WERI-Rb-1 (cell line): ENCODE data around the gene SELP.

Source experiments
- DNase-seq: peaks from one replicate; pipeline ENCODE4 v3.0.0-alpha.2; 2020
- H3K27ac ChIP-seq: fragments of 250-450 bp; sonication (Bioruptor Pico); 2 replicates; pipeline ENCODE4 v1.5.1; 2020; ENCODE audit warnings: mild to moderate bottlenecking, moderate library complexity
- H3K27me3 ChIP-seq: fragments of 250-450 bp; sonication (Bioruptor Pico); 2 replicates; pipeline ENCODE4 v1.5.1; 2021; ENCODE audit warnings: mild to moderate bottlenecking, low read depth, moderate library complexity; ENCODE audit not compliant: insufficient read depth, severe bottlenecking
- H3K36me3 ChIP-seq: fragments of 250-450 bp; sonication (Bioruptor Pico); 2 replicates; pipeline ENCODE4 v1.5.1; 2020; ENCODE audit warnings: mild to moderate bottlenecking, moderate library complexity
- H3K4me3 ChIP-seq: 2 replicates; pipeline ENCODE4 v1.5.1; 2011; ENCODE audit warnings: low read depth, mild to moderate bottlenecking, control low read depth, low read length
- H3K9me3 ChIP-seq: fragments of 250-450 bp; sonication (Bioruptor Pico); 2 replicates; pipeline ENCODE4 v1.5.1; 2021; ENCODE audit warnings: mild to moderate bottlenecking, moderate library complexity; ENCODE audit not compliant: severe bottlenecking
- TF ChIP-seq, protein P1 (sequence below): IDR thresholded peaks from 2 replicates; pipeline ENCODE4 v1.5.1; 2011; ENCODE audit warnings: low read depth, mild to moderate bottlenecking, control low read depth, inconsistent platforms, low read length

Gene SELP

DNA sequence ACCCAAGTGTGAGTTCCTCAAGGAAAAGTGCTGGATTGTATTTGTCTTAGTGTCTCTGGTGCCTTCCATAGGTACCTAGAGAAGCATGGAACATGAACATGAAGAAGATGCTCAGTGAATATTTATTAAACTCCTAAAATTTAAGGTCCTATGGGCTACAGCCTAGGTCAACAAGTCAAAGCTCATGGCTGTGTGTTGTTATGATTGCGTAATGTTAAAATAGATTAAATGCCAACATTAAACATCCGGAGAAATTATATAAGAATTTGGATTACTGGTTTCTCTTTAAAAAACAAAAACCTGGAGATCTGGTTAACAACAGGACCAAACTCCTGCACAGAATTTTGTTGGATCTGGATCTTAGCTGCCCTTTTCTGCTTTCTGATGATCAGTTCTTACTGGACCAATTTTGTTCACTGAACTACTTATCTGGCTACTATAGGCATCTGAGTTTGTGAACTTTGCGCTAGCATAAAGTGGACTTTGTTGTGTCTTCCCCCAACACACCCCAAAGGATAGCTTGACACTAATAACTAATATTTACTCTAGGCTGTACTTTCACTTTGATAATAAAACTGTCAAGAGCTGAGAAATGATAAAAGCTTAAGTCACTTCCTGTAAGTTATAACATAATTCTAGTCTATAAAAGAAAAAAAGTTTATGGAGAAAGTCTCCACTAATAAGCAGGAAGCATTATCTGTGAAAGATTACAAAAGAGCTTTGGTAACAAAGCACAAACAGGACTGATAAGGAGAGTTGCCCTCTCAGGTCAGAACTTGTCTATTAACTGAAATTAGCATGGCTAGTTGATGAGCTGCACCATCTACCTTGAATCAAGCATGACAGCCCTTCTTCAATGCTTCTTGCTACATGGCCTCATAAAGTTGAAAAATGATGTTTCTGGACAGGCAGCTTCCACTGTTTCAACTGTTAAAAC lies 64.3 kb downstream of the SELP start:
- Histone ChIP-seq H3K36me3 (no peaks in the 10 kb centered on the region), H3K9me3 (no peaks in the 10 kb centered on the region), H3K4me3 (no peak overlapping the region), H3K27ac (no peak overlapping the region), H3K27me3 (no peaks in the 10 kb centered on the region)
- DNase-seq = no peak
- TF ChIP-seq, protein P1, sequence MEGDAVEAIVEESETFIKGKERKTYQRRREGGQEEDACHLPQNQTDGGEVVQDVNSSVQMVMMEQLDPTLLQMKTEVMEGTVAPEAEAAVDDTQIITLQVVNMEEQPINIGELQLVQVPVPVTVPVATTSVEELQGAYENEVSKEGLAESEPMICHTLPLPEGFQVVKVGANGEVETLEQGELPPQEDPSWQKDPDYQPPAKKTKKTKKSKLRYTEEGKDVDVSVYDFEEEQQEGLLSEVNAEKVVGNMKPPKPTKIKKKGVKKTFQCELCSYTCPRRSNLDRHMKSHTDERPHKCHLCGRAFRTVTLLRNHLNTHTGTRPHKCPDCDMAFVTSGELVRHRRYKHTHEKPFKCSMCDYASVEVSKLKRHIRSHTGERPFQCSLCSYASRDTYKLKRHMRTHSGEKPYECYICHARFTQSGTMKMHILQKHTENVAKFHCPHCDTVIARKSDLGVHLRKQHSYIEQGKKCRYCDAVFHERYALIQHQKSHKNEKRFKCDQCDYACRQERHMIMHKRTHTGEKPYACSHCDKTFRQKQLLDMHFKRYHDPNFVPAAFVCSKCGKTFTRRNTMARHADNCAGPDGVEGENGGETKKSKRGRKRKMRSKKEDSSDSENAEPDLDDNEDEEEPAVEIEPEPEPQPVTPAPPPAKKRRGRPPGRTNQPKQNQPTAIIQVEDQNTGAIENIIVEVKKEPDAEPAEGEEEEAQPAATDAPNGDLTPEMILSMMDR = no peak

DNA sequence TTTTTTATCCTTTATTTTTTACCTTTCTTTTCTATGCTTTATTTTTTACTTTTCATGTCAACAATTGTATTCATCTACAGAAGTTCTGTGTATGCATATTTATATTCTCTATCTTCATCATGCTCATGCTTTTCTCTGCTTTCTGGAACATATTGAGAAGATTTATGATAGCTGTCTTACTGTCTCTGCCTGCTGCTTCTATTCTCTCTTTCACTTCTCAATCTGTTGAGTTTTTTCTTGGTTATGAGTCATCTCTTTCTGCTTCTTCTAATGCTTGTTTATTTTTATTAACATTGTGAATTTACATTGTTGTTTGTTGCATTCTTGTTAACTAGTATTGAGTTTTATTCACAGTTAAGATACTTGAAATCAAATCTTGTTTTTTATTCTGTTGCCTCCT lies 66.3 kb downstream of the SELP start:
- H3K9me3 ChIP-seq = no peaks in the 10 kb centered on the region
- H3K4me3 ChIP-seq = no peak overlapping the region
- TF ChIP-seq, protein P1 = no peak
- H3K27ac ChIP-seq = no peak overlapping the region
- DNase-seq = no peak
- no peaks in the 10 kb centered on the region for H3K36me3 ChIP-seq
- no peaks in the 10 kb centered on the region for H3K27me3 ChIP-seq

DNA sequence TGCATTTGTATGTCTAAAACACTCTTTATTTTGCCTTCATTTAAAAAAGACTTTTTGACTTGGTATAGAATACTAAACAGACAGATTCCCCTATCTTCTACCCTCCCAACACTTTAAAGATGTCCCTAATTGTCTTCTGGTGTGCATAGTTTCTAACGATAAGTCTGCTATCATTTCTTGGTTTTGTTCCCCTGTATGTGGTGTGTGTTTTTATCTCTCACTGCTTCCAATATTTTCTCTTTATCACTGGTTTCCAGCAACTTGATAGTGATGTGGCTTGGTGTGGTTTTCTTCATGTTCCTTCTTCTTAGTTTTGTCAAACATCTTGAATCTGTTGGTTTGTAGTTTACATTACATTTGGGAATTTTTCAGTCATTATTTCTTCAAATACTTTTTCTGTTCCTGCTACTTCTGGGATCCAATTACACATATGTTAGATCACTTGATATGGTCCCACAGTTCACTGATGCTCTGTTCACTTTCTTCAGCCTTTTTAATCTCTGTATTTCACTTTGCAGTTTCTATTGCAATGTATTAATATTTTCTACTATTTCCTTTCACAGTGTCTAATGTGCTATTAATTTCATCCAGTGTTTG lies 66.8 kb downstream of the SELP start:
- TF ChIP-seq, protein P1 = no peak

DNA sequence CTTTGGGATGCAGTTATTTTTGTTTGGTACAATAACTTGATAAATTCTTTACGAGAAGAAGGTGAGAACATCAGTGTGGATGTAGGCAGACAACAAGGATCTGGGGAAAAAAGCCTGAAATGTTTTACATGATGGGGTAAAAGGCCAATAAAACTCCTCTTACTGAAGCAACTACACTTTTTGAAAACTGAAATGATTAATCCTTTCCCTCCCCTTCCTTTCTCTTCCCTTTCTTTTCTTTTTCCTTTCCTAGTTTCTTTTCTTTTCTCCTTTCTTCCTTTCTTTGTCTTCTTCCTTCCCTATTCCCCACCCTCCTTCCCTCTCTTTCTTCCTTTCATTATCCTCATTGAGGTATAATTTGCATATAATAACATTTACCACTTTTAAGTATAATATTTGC lies 68.2 kb downstream of the SELP start:
- H3K36me3 ChIP-seq = no peaks in the 10 kb centered on the region
- H3K27me3 ChIP-seq = no peaks in the 10 kb centered on the region
- no peak for DNase-seq
- H3K9me3 ChIP-seq = no peaks in the 10 kb centered on the region
- H3K4me3 ChIP-seq = no peak overlapping the region
- no peak overlapping the region for H3K27ac ChIP-seq
- TF ChIP-seq, protein P1 = no peak

More for the DNA sequence above, 66.8 kb downstream of the SELP start:
- no peaks in the 10 kb centered on the region for H3K27me3 ChIP-seq
- H3K4me3 ChIP-seq = no peak overlapping the region
- H3K27ac ChIP-seq = no peak overlapping the region
- H3K36me3 ChIP-seq = no peaks in the 10 kb centered on the region
- H3K9me3 ChIP-seq = no peaks in the 10 kb centered on the region
- DNase-seq = no peak

DNA sequence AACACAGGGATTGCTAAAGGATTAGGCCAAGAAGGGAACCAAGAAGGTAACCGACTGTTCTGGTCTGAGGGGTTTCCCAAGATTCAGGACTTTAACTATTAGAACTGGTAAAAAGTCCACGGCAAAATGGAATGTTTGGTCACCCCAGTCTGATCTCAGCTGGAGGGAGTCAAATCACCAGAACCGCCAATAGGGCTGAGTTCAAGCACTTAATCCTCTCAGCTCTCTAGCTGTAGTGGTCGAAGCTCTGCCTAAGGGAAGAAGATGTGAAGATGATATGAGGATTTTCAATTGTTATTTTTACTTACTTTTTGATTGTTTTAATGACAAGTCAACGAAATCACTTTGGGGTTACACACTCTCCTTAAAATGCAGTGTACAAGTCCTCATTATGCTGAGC lies 72.8 kb downstream of the SELP start:
- Histone ChIP-seq H3K36me3 (no peaks in the 10 kb centered on the region), H3K4me3 (no peak overlapping the region), H3K9me3 (no peaks in the 10 kb centered on the region), H3K27ac (no peak overlapping the region), H3K27me3 (no peaks in the 10 kb centered on the region)
- TF ChIP-seq, protein P1 = no peak
- DNase-seq = no peak
